Right lobe of liver (tissue), 6 donors: ENCODE measurements around the gene AHNAK. TPM values are rescaled to one million over a fixed set of nuclear protein-coding genes. Genes with fewer than 3 reads are reported as not detected.
A peak's percentile ranks its signal among the peaks of the same experiment; 100 is the strongest.

Experiments used
- ATAC-seq, 4 donors: fragments of 200-7000 bp; cut with Tn5 transposase; one replicate each; pipeline ENCODE4 v1.9.1; 2020; ENCODE audit warnings: mild to moderate bottlenecking in 4 of 4, moderate library complexity in 4 of 4
- DNase-seq, 3 donors: peaks; one replicate each; pipeline ENCODE4 v3.0.0-alpha.2; 2020
- H3K27ac ChIP-seq, 3 donors: fragments of 200-600 bp; one replicate each; pipeline ENCODE4 v1.8.0; 2022
- H3K27me3 ChIP-seq, 2 donors: fragments of 200-600 bp; one replicate each; pipeline ENCODE4 v1.8.0; 2022
- H3K36me3 ChIP-seq, 4 donors: fragments of 200-600 bp; sonication (generic) in 1 of 4; one replicate each; pipeline versions ENCODE4 v1.5.1 to v1.8.0; 2017 to 2022; ENCODE audit warnings: control low read depth in 1 of 4
- H3K4me1 ChIP-seq, 4 donors: fragments of 200-600 bp; sonication (generic) in 1 of 4; one replicate each; pipeline versions ENCODE4 v1.5.1 to v1.8.0; 2017 to 2022; ENCODE audit warnings: control low read depth in 1 of 4
- H3K4me3 ChIP-seq, 3 donors: fragments of 200-600 bp; one replicate each; pipeline ENCODE4 v1.8.0; 2022
- H3K9me3 ChIP-seq, 4 donors: fragments of 200-600 bp; sonication (generic) in 1 of 4; one replicate each; pipeline versions ENCODE4 v1.5.1 to v1.8.0; 2017 to 2022; ENCODE audit warnings: control low read depth in 1 of 4
- CTCF ChIP-seq, 4 donors: fragments of 200-600 bp in 3 of 4; fragments of 450-650 bp in 1 of 4; IDR thresholded peaks; one replicate each; pipeline versions ENCODE4 v1.5.1 to v1.8.0; 2016 to 2022; ENCODE audit warnings: antibody characterized with exemption in 4 of 4, mild to moderate bottlenecking in 2 of 4
- POLR2A ChIP-seq: fragments of 450-650 bp; IDR thresholded peaks from one replicate; pipeline ENCODE4 v1.6.1; 2017; ENCODE audit warnings: antibody characterized with exemption, mild to moderate bottlenecking
- WGBS: methylation state at CpG from one replicate; pipeline ENCODE4 v1.1.6; 2018; ENCODE audit warnings: low coverage, low lambda C conversion rate; ENCODE audit not compliant: insufficient coverage; ENCODE audit errors: missing lambda C conversion rate; 5-methylcytosine and 5-hydroxymethylcytosine counted together
- intact Hi-C, 2 donors: fragments of 100-400 bp; cut with DNase I; formaldehyde crosslinking; loops; one replicate each; pipeline versions ENCODE4 v1.11.2 to v1.14.1; 2022
- total RNA-seq, 6 experiments: library from RNA; depleted of rRNA in 2 of 6; stranded (reverse); fragments of >200 nt in 2 of 6; fragmentation: NEBNext Ultra II Directional in 3 of 6; extraction: Animal tissue kit (Norgen Biotek cat#: 25700) in 3 of 6; gene quantifications; one replicate each; pipeline versions ENCODE4 v1.1.0 to v1.2.4, GENCODE V29; 2016 to 2023
- donor health status: DM: no; HTN: yes; CAD: no.
- donor health status: DM: no; HTN: no; CAD: no.
- donor health status: DM: no; HTN: no; CAD: no.
- donor health status: DM: no; HTN: yes; CAD: no.
- donor health status: DM: no; HTN: yes; CAD: no.

The AHNAK gene
- total RNA-seq, 6 experiments from 2014 or later, result 91.0 to 180 (median 113) TPM

GRCh38 chr11:62508336-62509058 is 38.1 kb downstream of the AHNAK start:
- Histone ChIP-seq H3K9me3 (no peaks in the 10 kb centered on the region), H3K27ac (no peak overlapping the region), H3K4me1 (no peaks in the 10 kb centered on the region), H3K27me3 (no peaks in the 10 kb centered on the region), H3K36me3 (no peaks in the 10 kb centered on the region), H3K4me3 (no peak overlapping the region)
- TF ChIP-seq CTCF (IDR thresholded peaks at IDR 0.05), result peak in 2 of 4 donors; percentile 17 to 24
- TF ChIP-seq POLR2A, result no peak
- intact Hi-C loops, result no loop called here
- ATAC-seq (peak; percentile 72 to 87 (median 78)), DNase-seq (peak; percentile 61 to 69 (median 62))
- 54% methylated on average over 13 of the region's 19 CpGs for WGBS

- H3K4me3 ChIP-seq, result no peak overlapping the region
- no peaks in the 10 kb centered on the region for H3K27me3 ChIP-seq
- no peaks in the 10 kb centered on the region for H3K36me3 ChIP-seq
- no peak for TF ChIP-seq POLR2A
- no peak for TF ChIP-seq CTCF (IDR thresholded peaks at IDR 0.05)
- intact Hi-C loops, result no loop called here
- 47% methylated on average over 1 of the region's 1 CpG for WGBS
- no peaks in the 10 kb centered on the region for H3K9me3 ChIP-seq
- H3K4me1 ChIP-seq, result peaks cover 0 to 9% (median 2%) of the 10 kb centered on the region in 4 donors
- ATAC-seq, result no peak
- DNase-seq, result no peak
- no peak overlapping the region for H3K27ac ChIP-seq
These were observed 39.5 kb downstream of the AHNAK start for GRCh38 chr11:62507125-62507422.

GRCh38 chr11:62506413-62507124 is 40.0 kb downstream of the AHNAK start:
- Histone ChIP-seq H3K4me1 (peaks cover 0 to 14% (median 5%) of the 10 kb centered on the region in 4 donors), H3K27me3 (no peaks in the 10 kb centered on the region), H3K9me3 (no peaks in the 10 kb centered on the region), H3K27ac (no peak overlapping the region), H3K4me3 (no peak overlapping the region), H3K36me3 (no peaks in the 10 kb centered on the region)
- ATAC-seq (no peak), DNase-seq (no peak)
- TF ChIP-seq CTCF (IDR thresholded peaks at IDR 0.05) (no peak), POLR2A (no peak)
- WGBS, result 73% methylated on average over 8 of the region's 10 CpGs
- intact Hi-C loops, result no loop called here

GRCh38 chr11:62505440-62506091 is 41.0 kb downstream of the AHNAK start:
- no peak overlapping the region for H3K27ac ChIP-seq
- intact Hi-C loops, result no loop called here
- TF ChIP-seq POLR2A, result no peak
- H3K9me3 ChIP-seq, result no peaks in the 10 kb centered on the region
- peaks cover 0 to 20% (median 8%) of the 10 kb centered on the region in 4 donors for H3K4me1 ChIP-seq
- no peaks in the 10 kb centered on the region for H3K27me3 ChIP-seq
- no peak overlapping the region for H3K4me3 ChIP-seq
- ATAC-seq (no peak), DNase-seq (no peak)
- no peaks in the 10 kb centered on the region for H3K36me3 ChIP-seq
- WGBS, result 41% methylated on average over 24 of the region's 30 CpGs

DNA sequence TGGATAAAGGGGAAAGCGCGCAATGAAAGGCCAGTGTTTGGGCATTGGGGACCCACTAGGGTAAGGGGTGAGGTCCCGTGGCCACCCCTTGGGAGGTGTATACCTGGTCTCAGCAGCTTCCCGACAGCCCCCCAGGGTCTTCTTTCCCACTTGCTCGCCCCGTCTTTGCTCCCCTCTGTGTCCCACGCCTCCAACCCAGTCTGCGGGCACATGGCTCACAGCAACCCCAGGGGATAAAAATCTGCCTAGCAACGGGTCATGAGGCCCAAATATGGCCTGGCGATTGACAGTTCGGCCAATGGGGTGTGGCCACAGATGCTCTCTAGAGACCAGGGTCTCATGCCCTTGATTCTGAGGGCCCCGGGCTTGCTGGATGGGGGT is 41.6 kb downstream of the AHNAK start:
- DNase-seq (no peak), ATAC-seq (no peak)
- Histone ChIP-seq H3K36me3 (no peaks in the 10 kb centered on the region), H3K4me3 (no peak overlapping the region), H3K27ac (no peak overlapping the region), H3K9me3 (no peaks in the 10 kb centered on the region), H3K4me1 (peaks cover 0 to 20% (median 8%) of the 10 kb centered on the region in 4 donors), H3K27me3 (no peaks in the 10 kb centered on the region)
- 80% methylated on average over 3 of the region's 12 CpGs for WGBS
- no peak for TF ChIP-seq POLR2A
- TF ChIP-seq CTCF (IDR thresholded peaks at IDR 0.05), result no peak
- intact Hi-C loops, result no loop called here
